ENCODE results near the gene ARL5A. TPM values are rescaled to one million over a fixed set of nuclear protein-coding genes. Genes with fewer than 3 reads are reported as not detected.

The ARL5A gene
- total and polyA plus RNA-seq, 9 of the 15 experiments (the other 6 are each of a cell fraction or from before 2014, with no cell fraction given), result 16.3 to 117 (median 88.4) TPM

- TF ChIP-seq THRA (IDR thresholded peaks at IDR 0.05) (no peak), E2F8 (IDR thresholded peaks at IDR 0.05; ENCODE audit: low read depth, partially characterized antibody) (no peak), ZBTB9 (CRISPR knock-in tag; IDR thresholded peaks at IDR 0.05) (peak; percentile 23; the same call in 1 of the 2 replicates), ZNF277 (CRISPR knock-in tag; IDR thresholded peaks at IDR 0.05; ENCODE audit: borderline replicate concordance) (no peak), KDM1A (IDR thresholded peaks at IDR 0.05) (peak; percentile 13 to 36; a peak in 1 of 4 replicates), ZBTB1 (CRISPR knock-in tag; IDR thresholded peaks at IDR 0.05; ENCODE audit: borderline replicate concordance, low read depth) (no peak), CBX3 (IDR thresholded peaks at IDR 0.05; ENCODE audit: borderline replicate concordance in 1 of 2, low read length in 2 of 2) (no peak)
Observed at GRCh38 chr2:151762694-151763093, 65.5 kb downstream of the ARL5A start (continued).

All from K562 (cell line).